HG03103 (cell line): ENCODE measurements around the gene OR10J5.

Experiments used
- ATAC-seq: cut with Tn5 transposase; IDR thresholded peaks from one replicate; pipeline ENCODE4 v1.9.1; 2021; ENCODE audit warnings: low read depth; ENCODE audit not compliant: unreplicated experiment

Gene OR10J5

DNA sequence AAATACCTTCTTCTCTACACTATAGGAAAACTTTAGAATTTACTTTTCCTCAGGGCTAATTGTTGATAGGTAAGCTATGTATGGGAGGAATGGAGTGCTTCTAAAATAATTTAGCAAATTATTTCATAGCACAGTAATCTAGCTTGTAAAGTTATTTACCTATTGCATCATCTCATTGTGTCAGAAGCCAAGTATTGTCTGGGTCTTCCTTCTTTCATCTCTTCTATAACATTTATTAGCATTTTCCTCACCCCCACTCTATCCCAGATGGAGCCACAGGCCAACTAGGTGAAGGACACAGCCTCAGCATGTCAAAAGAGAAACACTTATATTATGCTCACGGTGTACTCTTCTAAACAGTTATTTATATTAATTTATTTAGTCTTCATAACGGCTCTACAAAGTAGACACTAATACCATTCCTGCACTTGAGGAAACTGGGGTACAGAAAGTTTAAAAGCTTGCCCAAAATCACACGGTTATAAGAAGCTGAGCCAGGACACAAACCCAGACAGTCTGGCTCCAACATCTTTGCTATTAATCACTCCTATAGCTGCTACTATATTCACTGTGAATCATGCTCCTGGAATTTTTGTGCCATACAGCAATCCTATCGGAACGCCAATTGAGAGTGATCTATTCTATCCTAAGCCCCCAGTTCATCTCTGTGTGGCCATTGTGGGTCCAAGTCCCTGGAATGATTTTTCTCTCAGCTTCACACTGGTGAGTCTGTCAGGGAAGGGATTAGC is 43.1 kb downstream of the OR10J5 start:
- ATAC-seq = no peak
